GM19025 (cell line): ENCODE results near the gene ACAA2.

Source experiments
- ATAC-seq: cut with Tn5 transposase; IDR thresholded peaks from one replicate; pipeline ENCODE4 v1.9.1; 2021; ENCODE audit warnings: mild to moderate bottlenecking, low read depth, moderate library complexity; ENCODE audit not compliant: unreplicated experiment

Gene ACAA2

GRCh38 chr18:49745045-49746014 is 68.0 kb downstream of the ACAA2 start:
- no peak for ATAC-seq

DNA sequence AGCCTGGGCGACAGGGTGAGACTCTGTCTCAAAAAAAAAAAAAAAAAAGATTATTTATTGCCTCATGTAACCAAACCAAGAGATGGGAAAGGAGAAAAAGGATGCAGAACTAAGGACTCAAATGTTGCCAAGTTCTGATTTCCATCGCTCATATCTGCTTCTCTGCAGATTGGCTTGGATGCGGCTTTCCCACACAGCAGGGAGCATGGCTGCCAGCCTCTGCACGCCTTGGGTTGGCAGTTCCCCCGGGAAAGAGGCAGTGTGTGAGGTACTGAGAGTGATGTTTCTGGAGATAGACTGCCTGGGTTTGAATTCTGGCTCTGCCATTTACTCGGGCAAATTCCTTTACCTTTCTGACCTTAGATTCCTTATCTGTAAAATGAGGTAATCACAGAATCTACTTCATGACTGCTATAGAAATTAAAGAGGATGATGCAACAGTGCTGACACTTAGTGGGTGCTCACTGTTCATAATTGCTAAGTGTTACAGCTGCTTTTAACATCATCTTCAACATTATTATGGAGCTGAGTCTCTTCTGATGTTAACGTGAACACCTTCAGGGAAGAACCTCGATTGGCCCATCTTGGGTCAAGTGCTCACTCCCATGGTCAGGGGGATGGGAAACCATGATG is 68.8 kb downstream of the ACAA2 start:
- no peak for ATAC-seq

- no peak for ATAC-seq
Measured at GRCh38 chr18:49743117-49743567, 70.2 kb downstream of the ACAA2 start.

GRCh38 chr18:49742316-49743116 is 70.8 kb downstream of the ACAA2 start:
- ATAC-seq: no peak

- no peak for ATAC-seq
Measured at GRCh38 chr18:49739275-49739674, 74.1 kb downstream of the ACAA2 start.

DNA sequence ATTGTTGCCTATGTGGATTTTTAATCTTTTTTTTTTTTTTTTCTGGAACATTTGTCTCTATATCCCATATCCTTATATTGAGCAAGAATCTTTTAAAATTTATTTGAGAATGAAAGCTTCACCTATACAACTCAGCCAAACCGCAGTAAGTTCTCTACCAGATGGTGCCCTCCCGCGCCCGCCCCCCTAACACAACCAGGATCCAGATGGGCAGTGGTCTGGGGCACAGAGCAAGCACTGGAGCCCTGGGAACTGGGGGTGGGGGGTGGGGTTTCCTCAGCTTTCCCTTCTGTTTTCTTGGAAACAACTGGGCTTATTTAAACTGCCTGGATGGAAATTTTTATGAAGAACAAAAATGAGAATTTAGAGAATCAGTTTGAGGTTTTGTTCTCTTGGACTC is 74.6 kb downstream of the ACAA2 start:
- ATAC-seq: no peak

- ATAC-seq: no peak
Measured at GRCh38 chr18:49734836-49735235, 78.5 kb downstream of the ACAA2 start.

DNA sequence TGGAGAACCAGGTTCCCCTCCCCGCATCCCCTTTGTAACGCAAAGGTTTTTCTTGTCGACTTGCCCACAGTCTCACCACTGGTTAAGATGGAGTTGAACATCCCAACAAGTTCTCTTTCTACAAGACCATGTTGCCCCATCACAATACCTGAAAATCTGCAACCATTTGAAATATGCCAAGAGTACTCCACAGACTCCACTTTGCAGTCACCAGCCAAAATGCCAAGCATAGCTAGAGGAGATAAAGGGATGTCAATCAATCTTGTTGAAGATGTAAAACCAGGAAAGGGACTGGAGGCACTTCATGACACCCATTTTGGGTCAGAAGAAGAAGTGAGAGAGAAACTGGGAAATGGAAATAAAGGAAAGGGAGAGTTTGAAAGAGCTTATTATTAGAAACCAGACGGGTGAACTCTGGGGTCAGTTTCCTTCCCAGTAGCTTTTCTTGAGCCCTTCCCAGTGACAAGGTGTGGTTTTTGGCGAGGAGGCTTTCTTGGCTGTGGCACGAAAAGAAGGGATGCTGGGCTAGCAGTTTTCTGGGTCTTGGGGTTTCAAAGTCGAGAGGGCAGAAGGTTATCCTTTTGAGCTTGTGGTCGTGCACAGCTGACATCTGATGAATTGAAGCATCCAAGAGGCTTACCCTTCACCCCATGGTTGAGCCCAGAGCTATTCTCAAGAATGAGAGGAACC is 79.3 kb downstream of the ACAA2 start:
- no peak for ATAC-seq

DNA sequence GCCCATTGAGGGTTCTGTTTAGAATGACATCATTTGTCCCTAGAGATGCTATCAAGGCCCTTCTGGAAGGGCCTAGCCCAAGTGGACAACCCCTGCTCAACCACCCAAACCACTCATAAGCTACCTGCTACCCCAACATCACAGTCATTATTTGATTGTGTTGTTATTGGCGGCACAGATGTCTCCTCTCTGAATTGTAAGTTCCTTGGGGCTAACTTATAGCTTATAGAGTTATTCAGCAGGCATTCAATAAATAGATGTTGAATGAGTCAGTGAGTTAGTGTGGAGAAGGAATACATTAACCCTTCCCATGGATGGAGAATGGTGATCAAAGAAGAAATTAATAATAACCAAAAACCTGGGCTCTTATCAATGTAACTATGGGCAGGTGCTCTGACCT is 80.0 kb downstream of the ACAA2 start:
- no peak for ATAC-seq
